Measurements from ENCODE around the gene NDUFC2.
"Not testable (repeated sequence)": the region's sequence is repeated elsewhere in the genome, so short reads cannot be mapped to it uniquely, and the experiment has no call there.

Gene NDUFC2

DNA sequence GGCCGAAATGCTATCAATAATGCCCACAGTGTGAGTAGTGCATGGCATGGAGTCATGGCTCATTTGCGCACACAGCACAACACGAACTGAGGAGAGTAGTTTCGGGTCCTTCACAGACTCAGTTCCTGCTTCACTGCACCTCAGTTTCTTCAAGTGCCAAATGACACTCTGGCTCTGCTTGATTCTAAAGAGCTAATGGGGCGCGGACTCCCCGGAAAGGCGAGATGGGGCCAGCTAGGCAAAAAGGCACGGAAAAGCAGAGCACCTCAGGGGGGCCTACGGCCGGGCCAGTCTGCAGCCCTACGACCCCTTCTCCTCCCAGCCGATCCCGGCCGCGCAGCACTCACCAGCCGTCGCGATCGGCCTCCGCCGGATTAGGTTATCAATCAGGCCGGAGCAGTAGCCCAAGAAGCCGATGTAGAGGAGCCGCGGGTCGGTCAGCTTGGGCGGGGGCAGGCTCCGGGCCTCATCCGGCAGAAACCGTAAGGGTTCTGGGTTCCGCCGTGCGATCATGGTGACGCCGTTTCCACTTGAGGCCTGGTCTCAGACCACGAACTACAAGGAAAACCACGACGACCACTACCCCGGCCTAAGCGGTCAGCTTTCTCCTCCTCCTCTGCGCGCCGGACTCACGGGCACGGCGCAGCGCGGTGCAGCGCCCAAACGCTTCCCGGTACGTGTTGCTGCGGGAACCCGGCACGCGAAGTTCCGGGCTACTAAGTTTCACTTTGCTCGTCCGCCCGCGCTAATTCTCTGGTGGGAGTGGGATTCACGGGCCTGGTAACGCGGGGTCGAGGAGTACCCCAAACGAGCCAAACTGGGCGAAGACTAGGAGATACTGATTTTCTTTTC lies at the start of gene NDUFC2:
Gene NDUFC2, minus strand, starts transcription at position 631 of the 852 bp plus-strand sequence. Its CDS starts 118 bp downstream, at position 513.
- peak; percentile 73 to 78 for DNase-seq

DNA sequence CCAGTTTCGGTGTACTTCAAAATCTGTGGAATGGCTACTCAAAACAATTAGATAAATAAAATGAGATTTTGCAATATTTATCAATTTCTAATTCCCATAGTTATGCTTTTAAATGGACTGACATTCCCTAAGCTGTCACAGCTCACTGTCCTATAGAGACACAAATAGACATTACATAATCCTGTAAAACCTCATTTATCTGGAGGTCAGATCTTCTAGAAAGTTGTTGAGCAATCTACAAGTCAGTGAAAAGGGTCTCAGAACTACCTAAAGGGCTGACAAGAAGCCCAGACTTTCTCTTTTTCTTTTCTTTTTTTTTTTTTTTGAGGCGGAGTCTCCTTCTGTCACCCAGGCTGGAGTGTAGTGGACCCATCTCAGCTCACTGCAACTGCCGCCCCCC lies 47.7 kb upstream of the NDUFC2 start:
- no peak for DNase-seq

DNA sequence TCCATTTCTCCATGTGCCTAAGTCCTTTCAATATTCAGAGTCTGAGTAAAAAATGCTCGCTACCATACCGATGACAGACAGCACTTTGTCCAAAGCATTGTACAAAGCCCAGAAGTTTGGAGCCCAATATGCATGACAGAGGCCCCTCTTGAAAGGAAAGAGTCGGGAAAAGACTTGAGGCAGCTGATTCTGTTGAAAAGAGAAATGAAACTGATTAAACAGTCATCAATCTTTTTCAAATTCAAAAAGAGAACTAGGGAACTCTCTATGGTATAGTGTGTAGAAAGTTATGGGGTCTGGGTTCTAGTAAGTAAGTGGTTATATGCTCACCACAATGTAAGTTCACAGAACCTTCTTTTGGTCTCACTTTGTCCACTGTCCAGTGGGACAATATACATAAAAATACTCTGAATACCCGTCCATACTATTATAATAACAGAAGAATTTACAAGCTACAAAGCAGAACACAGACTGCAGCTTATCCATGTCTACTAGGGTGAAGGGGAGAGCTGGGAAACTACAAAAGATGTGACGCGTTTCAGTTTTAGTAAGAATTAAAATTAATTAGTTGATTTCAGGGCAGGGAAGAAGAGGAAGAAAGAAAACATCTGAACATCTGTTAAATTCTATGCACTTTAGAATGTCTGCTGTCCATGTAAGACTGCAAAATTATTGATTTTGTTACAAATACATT lies 33.1 kb upstream of the NDUFC2 start:
- DNase-seq = no peak

DNA sequence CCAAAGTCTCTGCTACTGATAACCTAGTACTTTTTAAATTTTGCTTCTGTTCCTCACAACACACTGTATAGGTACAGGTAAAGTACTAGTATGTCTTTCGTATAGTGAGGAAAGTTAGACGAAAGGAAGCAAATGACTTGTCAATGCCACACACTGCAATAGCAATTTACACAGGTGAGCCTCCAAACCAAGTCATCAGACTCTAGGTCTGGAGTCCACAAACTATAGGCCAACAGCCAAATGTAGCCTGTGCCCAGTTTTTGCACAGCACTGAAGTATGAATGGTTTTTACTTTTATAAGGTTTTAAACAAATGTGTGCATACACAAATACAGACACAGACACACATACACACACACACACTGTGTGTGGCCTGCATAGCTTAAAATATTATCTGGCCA lies 31.6 kb upstream of the NDUFC2 start:
- DNase-seq = no peak

DNA sequence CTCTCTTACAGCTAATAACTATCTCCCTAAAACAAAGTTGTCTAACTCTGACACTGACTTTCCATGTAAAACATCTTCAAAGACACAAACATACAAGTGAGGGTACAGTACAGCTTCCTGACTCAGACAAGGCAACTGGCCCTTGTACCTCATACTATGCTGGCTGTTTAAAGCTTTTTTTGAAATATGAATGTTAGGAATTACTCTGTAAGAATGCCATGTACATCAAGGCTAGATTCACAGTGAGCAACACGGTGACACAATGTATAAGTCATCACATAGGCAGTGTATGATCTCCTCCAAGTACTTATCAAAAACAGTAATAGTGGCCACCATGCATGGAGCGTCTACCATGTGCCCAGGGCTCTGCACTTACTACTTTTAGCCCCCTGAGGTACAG lies 31.2 kb upstream of the NDUFC2 start:
- no peak for DNase-seq

DNA sequence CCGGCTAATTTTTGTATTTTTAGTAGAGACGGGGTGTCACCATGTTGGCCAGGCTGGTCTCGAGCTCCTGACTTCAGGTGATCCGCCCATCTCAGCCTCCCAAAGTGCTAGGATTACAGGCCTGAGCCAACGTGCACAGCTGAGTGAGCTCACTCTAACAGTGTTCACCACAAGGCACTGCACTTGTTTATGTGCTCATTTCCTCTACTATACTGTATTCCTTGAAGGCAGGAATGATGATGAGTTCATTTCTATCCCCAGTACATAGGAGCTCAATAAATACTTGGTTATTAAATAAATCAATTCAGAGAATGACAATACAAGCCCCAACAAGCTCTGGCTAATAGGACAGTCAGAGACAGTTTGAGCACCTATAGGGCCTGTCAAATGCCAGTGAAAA lies 30.7 kb upstream of the NDUFC2 start:
- no peak for DNase-seq

DNA sequence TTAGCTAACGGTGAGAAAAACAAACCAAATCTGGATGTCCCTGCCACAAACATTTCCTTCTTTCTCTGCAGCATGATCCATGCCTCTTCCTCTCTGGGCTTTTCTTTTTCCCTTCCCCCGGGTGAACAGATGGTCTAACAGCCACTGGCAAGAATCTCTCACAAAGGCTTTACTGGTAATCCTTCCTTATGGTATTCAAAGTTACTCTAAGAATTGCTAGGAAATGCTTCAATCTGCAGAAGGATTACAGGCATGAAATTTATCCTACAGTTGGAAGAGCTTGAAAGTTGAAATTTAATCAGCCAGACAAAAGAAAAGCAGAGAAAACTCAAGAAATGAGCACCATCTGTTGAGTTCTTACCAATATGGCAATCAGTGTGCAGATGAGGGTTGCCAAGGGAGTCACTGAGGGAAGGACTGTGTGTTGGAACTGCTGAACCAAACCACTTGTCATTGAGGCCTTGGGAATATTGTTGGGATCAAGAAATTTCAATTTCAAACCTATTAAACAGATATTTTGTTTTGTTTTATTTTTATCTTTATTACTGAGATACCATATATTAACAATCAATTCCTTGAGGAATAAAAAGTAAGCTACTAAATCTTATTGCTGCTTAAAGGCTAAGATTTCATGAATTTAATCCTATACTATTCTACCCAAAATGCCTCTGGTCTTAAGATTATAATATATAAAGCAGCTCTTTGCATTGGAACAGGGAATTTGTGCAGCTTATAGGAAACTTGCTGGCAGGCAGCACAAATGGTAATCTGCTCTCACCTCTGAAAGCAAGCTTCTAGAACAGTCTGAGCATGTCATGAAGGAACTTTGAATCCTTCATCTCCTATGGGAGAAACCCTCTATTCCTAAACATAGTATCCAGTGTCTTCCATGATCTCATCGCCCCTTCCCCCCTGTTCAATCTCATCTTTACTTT lies 29.7 kb upstream of the NDUFC2 start:
- DNase-seq = no peak

DNA sequence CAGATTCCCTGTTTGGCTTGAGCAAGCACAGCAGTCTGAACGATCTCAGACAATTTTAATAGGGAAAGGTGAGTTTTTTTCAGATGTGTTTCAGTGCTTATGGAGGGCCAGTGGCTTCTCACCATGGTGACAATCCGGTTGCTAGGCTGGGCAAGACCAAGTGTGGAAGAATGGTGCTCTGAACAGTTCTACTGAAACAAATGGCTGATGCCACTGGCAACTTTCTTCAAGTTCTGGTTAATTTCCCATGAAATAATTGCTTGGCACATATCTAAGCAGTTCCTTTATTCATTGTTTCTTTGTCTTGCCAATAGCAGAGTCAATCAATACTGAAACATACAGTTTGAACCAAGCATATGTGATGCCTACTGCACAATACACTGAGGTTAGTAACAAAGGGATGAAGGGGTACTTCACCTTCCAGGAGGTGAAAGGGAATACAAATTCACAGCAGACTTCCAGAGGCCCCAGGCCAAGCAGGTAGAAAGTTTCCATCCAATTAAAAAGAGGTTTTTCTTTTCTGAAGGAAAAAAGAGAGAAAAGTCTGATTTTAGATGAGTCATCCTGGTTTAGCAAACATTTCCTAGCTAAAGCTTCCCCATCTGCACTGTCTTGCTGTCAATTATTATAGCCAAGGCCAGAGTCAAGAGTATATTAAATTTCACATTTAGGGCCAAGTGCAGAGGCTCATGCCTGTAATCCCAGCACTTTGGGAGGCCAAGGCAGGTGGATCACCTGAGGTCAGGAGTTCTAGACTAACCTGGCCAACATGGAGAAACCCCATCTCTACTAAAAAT lies 21.2 kb upstream of the NDUFC2 start:
- no peak for DNase-seq

DNA sequence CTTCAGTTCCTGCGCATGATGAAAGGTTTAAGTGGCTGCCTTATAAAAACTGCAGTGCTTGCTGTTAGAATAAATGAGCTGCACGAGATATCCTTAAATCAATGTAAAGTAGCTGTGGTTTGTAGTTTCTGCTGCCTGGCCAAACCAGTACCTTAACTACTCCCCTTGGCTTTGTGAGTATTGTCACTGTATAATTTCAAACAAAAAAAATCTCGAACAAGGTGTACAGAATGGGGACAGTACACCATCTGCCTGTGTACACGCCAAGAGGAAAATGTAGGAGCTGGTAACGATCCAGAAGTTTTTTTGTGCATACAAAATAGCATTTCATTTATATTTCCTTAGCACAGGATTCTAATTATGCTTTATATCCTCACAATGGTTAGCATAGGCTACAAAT lies 20.6 kb upstream of the NDUFC2 start:
- DNase-seq = no peak

DNA sequence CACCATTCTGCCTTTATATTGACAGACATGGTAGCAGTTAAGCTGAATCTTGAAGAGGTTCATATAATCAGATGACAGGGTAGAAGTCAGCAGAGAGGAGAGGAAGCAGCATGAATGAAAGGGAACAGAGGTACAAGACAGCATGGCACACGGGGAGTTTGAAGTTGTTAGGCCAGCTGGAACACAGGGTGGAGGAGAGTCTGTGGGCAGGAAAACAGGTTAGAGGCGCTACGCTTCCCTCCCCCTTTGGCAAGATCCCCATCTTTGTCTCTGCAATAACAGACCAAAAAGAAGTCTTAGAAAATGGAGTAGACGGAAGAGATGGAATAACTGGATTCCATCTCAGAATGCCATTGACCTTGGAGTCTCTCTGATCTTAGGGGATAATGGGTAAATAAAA lies 20.0 kb upstream of the NDUFC2 start:
- DNase-seq = no peak

DNA sequence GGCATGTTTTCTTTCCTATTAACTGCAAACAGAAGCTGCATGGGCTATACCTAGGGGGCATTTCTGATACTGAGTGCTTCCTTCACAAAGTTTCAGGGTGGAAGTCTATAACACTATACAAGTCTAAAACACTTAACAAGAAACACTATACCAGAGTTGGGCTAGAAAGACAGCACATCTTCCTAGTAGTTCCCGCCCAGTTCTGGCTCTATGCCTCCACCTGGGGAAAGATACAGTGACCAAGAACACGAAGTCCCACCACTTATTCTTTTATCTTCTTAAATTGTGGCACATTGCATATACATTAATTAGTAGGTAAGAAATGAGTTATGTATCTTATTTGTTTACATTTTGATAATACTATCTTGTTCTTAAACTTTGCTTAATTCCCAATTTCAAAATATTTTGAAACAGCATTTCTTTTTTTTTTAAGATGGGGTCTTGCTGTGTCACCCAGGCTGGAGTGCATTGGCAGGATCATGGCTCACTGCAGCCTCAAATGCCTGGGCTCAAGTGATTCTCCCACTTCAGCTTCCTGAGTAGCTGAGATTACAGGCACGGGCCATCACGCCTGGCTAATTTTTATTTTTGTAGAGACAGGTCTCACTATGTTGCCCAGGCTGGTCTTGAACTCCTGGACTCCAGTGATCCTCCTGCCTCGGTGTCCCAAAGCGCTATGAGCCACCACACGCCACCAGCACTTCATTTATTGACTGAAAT lies 18.2 kb upstream of the NDUFC2 start:
- no peak for DNase-seq

DNA sequence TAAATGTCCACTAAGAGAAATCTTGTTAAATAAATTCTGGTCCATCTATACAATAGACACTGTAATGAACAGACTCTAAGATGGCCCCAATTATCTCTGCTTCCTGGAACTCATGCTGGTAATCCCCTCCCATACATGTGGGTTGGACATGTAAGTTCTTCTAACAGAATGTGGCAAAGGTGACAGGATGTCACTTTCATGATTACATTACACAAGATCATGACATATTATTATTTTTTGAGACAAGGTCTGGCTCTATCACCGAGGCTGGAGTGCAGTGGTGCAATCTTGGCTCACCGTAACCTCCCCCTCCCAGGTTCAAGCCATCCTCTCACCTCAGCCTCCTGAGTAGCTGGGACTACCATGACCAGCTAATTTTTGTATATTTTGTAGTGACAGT lies 14.6 kb upstream of the NDUFC2 start:
- no peak for DNase-seq

DNA sequence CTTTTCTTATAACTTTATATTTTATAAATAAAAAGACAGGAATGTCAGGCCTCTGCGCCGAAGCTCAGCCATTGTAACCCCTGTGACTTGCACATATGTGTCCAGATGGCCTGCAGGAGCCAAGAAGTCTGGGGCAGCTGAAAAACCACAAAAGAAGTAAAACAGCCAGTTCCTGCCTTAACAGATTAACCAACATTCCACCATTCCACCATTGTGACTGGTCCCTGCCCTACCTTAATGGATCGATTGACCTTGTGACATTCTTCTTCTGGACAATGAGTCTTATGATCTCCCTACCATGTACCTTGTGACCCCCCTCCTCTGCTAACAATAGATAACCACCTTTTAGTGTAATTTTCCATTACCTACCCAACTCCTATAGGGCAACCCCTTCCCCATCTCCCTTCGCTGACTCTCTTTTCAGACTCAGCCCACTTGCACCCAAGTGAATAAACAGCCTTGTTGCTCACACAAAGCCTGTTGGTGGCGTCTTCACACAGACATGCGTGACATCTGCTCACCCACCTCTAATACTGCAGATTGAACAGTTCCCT lies 6.9 kb upstream of the NDUFC2 start:
- DNase-seq = not testable (repeated sequence)

DNA sequence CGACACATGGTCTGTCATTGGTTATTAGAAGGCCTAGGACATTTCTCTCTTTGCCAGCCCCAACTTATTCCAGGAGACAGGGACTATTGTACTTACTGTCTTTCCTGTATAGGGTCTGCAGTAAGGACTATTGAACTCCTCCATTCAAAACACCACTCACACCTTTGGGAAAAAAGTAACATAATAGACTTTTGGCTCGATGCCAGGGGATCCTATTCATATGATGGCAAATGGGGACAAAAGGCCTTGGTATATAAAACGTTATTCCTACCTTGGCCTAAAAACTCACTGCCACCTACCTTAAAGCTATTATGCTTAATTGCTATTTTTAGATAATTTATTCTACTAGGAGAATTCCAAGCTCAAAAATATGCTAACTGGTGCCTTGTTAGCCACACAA lies 6.3 kb upstream of the NDUFC2 start:
- no peak for DNase-seq

DNA sequence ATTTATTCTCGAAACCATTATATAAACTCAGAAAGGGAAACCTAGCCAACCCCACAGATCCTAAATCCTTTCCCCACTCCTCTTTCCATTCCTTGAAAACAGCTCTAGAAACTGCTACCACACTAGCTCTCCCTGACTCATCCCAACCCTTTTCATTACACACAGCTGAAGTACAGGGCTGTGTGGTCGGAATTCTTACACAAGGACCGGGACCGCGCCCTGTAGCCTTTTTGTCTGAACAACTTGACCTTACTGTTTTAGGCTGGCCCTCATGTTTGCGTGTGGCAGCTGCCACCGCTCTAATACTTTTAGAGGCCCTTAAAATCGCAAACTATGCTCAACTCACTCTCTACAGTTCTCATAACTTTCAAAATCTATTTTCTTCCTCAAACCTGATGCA lies 4.8 kb upstream of the NDUFC2 start:
- DNase-seq = not testable (repeated sequence)

DNA sequence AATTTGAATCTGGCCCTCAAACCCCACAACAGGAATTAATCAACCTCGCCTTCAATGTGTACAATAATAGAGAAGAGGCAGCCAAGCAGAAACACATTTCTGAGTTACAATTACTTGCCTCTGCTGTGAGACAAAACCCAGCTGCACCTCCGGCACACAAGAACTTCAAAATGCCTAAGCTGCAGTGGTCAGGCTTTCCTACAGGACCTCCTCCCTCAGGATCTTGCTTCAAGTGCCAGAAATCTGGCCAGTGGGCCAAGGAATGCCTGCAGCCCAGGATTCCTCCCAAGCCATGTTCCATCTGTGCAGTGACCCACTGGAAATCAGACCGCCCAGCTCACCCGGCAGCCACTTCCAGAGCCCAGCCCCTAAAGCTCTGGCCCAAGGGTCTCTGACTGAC lies 3.4 kb upstream of the NDUFC2 start:
- no peak for DNase-seq

DNA sequence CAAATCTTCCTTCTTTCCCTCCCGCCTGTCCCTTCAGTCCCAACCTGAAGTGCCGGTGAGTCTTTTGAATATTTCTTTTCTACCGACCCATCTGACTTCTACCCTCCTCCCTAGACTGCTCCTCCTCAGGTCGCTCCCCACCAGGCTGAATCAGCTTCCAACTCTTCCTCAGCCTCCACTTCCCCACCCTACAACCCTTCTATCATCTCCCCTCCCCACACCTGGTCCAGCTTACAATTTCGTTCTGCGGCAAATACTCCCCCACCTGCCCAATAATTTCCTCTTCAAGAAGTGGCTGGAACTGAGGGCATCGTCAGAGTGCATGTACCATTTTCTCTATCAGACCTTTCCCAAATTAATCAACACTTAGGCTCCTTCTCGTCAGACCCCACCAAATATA lies 2.5 kb upstream of the NDUFC2 start:
- no peak for DNase-seq

DNA sequence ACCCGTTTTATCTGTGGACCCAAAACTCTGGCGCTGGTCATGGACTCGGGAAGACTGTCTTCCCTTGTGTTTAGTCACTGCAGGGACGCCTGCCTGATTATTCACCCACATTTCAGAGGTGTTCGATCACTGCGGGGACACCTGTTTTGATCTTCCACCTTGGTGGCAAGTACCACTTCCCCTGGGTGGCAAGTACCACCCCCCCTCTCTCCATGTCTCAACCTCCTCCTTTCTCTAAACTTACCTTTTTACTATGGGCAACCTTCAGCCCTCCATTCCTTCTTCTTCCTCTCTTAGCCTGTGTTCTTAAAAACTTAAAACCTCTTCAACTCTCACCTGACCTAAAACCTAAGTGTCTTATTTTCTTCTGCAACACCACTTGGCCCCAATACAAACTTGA lies 1.9 kb upstream of the NDUFC2 start:
- no peak for DNase-seq

DNA sequence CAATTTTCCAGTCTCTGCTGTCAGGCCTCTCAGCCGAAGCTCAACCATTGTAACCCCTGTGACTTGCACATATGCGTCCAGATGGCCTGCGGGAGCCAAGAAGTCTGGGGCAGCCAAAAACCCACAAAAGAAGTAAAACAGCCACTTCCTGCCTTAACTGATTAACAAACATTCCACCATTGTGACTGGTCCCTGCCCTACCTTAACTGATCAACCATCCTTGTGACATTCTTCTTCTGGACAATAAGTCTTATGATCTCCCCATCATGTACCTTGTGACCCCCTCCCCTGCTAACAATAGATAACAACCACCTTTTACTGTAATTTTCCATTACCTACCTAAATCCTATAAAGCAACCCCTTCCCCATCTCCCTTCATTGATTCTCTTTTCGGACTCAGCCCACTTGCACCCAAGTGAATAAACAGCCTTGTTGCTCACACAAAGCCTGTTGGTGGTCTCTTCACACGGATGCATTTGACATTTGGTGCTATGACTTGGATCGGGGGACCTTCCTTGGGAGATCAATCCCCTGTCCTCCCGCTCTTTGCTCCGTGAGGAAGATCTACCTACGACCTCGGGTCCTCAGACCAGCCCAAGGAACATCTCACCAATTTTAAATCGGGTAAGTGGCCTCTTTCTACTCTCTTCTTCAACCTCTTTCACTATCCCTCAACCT lies 1.3 kb upstream of the NDUFC2 start:
- DNase-seq = no peak

DNA sequence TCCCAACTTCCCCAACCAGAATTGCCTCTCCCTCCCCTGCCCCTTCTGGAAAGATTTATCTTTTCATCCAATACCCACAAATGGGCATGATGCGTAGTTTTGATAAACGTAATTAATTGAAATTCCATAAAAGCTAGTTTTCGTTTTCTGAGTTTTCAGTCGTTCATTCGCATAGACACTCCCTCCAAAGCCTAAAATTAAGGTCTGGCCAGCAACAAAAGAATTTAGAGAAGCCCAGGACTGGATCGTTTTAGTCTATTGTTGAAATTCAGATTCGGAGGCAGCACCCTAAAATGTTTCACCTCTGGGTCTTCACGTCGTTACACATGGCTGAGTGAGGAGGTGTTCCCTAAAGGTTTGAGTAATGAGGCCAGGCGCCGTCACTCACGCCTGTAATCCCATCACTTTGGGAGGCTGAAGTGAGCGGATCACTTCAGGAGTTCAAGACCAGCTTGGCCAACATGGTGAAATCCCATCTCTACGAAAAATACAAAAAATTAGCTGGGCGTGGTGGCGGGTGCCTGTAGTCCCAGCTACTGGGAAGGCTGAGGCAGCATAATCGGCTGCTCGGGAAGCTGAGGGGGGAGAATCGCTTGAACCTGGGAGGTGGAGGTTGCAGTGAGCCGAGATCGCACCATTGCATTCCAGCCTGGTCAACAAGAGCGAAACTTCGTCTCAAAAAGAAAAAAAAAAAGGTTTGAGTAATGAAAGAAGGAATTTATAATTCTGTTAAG lies 589 bp upstream of the NDUFC2 start:
- DNase-seq = no peak

Data from stimulated activated CD4-positive, alpha-beta T cell treated with anti-CD3 and anti-CD28 coated beads, Interleukin-2, amount 100 ng/mL, for 24 hours (primary cell).